Ovary (tissue), 9 donors: Measurements from ENCODE around the gene SURF2. TPM values are rescaled to one million over a fixed set of nuclear protein-coding genes. Genes with fewer than 3 reads are reported as not detected.

Source experiments
- DNase-seq, 5 donors: peaks; one replicate each; pipeline ENCODE4 v3.0.0-alpha.2; 2019 to 2020
- H3K27ac ChIP-seq, 2 donors: fragments of 200-600 bp; one replicate each; pipeline versions ENCODE4 v1.5.1 to v1.8.0; 2019 to 2022
- H3K27me3 ChIP-seq: fragments of 200-600 bp; one replicate; pipeline ENCODE4 v1.8.0; 2022
- H3K36me3 ChIP-seq: fragments of 200-600 bp; sonication (generic); one replicate; pipeline ENCODE4 v1.5.1; 2019
- H3K4me1 ChIP-seq: one replicate; pipeline ENCODE4 v1.8.1; 2013; ENCODE audit warnings: mild to moderate bottlenecking, moderate library complexity; ENCODE audit not compliant: insufficient read depth
- H3K4me3 ChIP-seq: fragments of 200-600 bp; sonication (generic); one replicate; pipeline ENCODE4 v1.5.1; 2017
- H3K9me3 ChIP-seq, 2 donors: fragments of 200-600 bp in 1 of 2; sonication (generic) in 1 of 2; one replicate each; pipeline versions ENCODE4 v1.5.1 to v1.8.1; 2013 to 2019; ENCODE audit warnings: mild to moderate bottlenecking in 1 of 2, moderate library complexity in 1 of 2
- EP300 ChIP-seq: sonication (generic); formaldehyde crosslinking; IDR thresholded peaks from one replicate; pipeline ENCODE4 v1.6.1; 2017; ENCODE audit warnings: antibody characterized with exemption
- POLR2A ChIP-seq: fragments of 450-650 bp; IDR thresholded peaks from one replicate; pipeline ENCODE4 v1.6.1; 2017; ENCODE audit warnings: antibody characterized with exemption, mild to moderate bottlenecking, moderate library complexity
- WGBS, 3 donors: extraction: QIAGEN DNeasy Blood & Tissue Kit in 1 of 3; methylation state at CpG; one replicate each; pipeline versions ENCODE4 v1.1.5 to v1.1.7; 2013 to 2017; 5-methylcytosine and 5-hydroxymethylcytosine counted together
- intact Hi-C, 4 donors: fragments of 100-400 bp; cut with DNase I; formaldehyde crosslinking; loops; one replicate each; pipeline versions ENCODE4 v1.11.0 to v1.15.1; 2022 to 2023
- polyA plus RNA-seq, 2 donors: library from polyadenylated mRNA; stranded (reverse); fragments of 200-250 nt in 1 of 2; fragments of 350-450 nt in 1 of 2; fragmentation: Illumina TruSeq in 1 of 2; extraction: RNeasy Lipid Tissue Mini Kit (QIAGEN cat#74804) in 1 of 2; gene quantifications; one replicate each; pipeline ENCODE4 v1.2.3, GENCODE V29; 2013 to 2014
- total RNA-seq, 7 donors: library from RNA; depleted of rRNA in 2 of 7; stranded (reverse); fragments of >200 nt in 2 of 7; fragmentation: NEBNext Ultra II Directional in 3 of 7; extraction: Animal tissue kit (Norgen Biotek cat#: 25700) in 3 of 7; gene quantifications; one replicate each; pipeline versions ENCODE4 v1.1.0 to v1.2.4, GENCODE V29; 2016 to 2023
- TF ChIP-seq, protein P1 (sequence below), 3 donors: fragments of 450-650 bp in 2 of 3; fragments of 200-600 bp in 1 of 3; IDR thresholded peaks; one replicate each; pipeline versions ENCODE4 v1.5.1 to v1.8.0; 2016 to 2022; ENCODE audit warnings: antibody characterized with exemption in 3 of 3, mild to moderate bottlenecking in 1 of 3
- donor health status: DM: no; HTN: no; CAD: no; lungs with moderate emphysema.
- donor health status: DM: no; HTN: no; CAD: no.
- donor health status: Bipolar disorder and iron deficiency.
- donor health status: DM: yes; HTN: yes; CAD: no.
- donor health status: DM: no; HTN: no; CAD: no.
- donor health status: DM: yes; HTN: yes; CAD: no.

The SURF2 gene
- total and polyA plus RNA-seq, 9 donors: 8.6 to 30.4 (median 15.8) TPM

DNA sequence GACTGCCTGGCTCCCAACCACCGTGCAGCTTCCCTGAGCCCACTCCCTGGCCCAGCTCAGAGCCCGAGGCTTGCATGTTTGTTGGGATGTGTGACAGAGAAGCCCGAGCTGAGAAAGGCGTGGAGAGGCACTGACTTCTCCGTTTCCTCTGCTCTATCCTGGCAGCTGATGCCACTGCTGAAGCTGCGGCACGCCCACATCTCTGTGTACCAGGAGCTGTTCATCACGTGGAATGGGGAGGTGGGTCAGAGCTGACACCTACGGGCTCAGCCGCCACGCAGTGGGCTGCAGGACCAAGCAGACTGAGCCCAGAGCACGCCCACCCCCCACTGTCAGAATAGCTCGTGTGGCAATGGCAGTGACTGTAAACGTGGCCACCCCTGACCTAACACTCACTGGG, 29.1 kb downstream of the SURF2 start:
- no peaks in the 10 kb centered on the region for H3K36me3 ChIP-seq
- no peaks in the 10 kb centered on the region for H3K9me3 ChIP-seq
- H3K27me3 ChIP-seq: no peaks in the 10 kb centered on the region
- H3K27ac ChIP-seq: no peak overlapping the region
- H3K4me1 ChIP-seq: no peaks in the 10 kb centered on the region
- intact Hi-C loops: no loop called here
- no peak for DNase-seq
- TF ChIP-seq POLR2A (no peak), EP300 (no peak)
- TF ChIP-seq, protein P1, sequence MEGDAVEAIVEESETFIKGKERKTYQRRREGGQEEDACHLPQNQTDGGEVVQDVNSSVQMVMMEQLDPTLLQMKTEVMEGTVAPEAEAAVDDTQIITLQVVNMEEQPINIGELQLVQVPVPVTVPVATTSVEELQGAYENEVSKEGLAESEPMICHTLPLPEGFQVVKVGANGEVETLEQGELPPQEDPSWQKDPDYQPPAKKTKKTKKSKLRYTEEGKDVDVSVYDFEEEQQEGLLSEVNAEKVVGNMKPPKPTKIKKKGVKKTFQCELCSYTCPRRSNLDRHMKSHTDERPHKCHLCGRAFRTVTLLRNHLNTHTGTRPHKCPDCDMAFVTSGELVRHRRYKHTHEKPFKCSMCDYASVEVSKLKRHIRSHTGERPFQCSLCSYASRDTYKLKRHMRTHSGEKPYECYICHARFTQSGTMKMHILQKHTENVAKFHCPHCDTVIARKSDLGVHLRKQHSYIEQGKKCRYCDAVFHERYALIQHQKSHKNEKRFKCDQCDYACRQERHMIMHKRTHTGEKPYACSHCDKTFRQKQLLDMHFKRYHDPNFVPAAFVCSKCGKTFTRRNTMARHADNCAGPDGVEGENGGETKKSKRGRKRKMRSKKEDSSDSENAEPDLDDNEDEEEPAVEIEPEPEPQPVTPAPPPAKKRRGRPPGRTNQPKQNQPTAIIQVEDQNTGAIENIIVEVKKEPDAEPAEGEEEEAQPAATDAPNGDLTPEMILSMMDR (IDR thresholded peaks at IDR 0.05): no peak
- WGBS, 3 donors: 84 to 87% (median 86%) methylated on average over 14 of the region's 14 CpGs
- H3K4me3 ChIP-seq: no peak overlapping the region

DNA sequence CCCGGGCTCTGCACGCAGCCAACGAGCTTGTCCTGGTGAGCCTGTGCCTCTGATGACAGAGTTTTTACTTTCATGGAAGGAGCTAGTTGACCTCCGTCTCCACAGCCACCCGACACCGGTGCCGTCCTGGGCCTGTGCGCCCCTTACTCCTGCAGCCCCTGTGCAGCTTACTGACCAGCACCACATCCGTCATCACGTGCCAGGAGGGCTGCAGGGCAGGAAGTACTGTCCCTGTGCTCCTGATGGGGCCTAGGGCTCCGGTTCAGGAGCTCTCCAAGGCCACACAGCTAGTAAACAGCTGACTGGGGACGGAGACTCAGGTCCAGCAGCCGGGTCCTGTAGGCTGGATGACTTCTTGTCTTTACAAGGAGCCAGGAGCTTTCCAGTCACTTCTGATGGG, 30.0 kb downstream of the SURF2 start:
- no peaks in the 10 kb centered on the region for H3K36me3 ChIP-seq
- TF ChIP-seq POLR2A (no peak), EP300 (no peak)
- TF ChIP-seq, protein P1 (IDR thresholded peaks at IDR 0.05): no peak

DNA sequence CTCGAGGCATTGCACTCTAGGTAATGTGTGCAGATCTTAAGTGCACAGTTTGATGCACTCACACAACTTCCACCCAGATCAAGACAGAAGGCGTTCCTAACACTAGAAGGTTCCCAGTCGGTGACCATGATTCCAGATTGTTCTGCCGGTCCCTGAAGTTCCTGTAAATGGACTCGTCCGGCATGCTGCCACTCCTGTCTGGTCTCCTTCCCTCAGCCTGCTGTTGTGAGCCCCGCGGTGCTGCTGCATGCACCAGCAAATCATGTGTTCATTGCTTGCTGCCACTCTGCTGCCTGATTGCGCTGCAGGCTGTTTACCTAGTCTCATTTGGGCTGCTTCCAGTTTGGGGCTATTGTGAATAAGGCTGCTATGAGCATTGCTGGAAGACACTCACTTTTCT, 31.3 kb downstream of the SURF2 start:
- 80 to 86% (median 82%) methylated on average over 9 of the region's 9 CpGs for WGBS, 3 donors
- H3K36me3 ChIP-seq: no peaks in the 10 kb centered on the region

More for the DNA sequence above, 30.0 kb downstream of the SURF2 start:
- Histone ChIP-seq H3K4me3 (no peak overlapping the region), H3K9me3 (no peaks in the 10 kb centered on the region), H3K4me1 (no peaks in the 10 kb centered on the region), H3K27me3 (no peaks in the 10 kb centered on the region), H3K27ac (no peak overlapping the region)
- intact Hi-C loops: no loop called here
- WGBS, 3 donors: 77 to 79% (median 78%) methylated on average over 13 of the region's 13 CpGs
- DNase-seq: no peak

DNA sequence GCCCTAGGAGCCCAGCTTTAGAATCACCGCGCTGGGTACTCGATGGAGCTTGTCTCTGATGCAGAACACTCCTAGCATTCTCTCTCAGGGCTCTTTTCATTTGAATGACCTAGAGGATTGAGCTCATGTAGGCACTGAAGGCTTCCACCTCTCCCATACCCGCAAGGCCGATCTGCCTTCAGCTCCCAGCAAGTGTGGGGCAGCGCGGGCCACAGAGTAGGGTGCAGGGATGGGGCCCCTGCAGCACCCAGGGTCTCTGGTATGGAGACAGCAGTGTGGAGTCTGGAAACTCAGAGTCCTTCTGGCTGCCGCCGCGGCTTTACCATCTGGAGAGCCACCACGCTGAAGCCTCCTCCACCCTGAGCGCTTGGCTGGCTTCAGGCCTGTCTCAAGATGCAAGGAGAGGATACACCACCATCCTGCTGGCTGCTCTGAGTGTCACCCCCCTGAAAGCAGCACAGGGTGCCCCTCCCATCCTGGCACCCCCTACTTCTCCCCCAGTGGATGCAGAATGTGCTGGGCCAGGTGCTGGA, 32.7 kb downstream of the SURF2 start:
- Histone ChIP-seq H3K27me3 (no peaks in the 10 kb centered on the region), H3K4me1 (no peaks in the 10 kb centered on the region), H3K9me3 (no peaks in the 10 kb centered on the region), H3K27ac (no peak overlapping the region), H3K4me3 (no peak overlapping the region), H3K36me3 (no peaks in the 10 kb centered on the region)
- intact Hi-C loops: no loop called here
- no peak for DNase-seq
- WGBS, 3 donors: 88 to 97% (median 95%) methylated on average over 12 of the region's 12 CpGs
- TF ChIP-seq POLR2A: no peak
- TF ChIP-seq, protein P1 (IDR thresholded peaks at IDR 0.05): no peak
- no peak for TF ChIP-seq EP300

More for the DNA sequence above, 31.3 kb downstream of the SURF2 start:
- Histone ChIP-seq H3K9me3 (no peaks in the 10 kb centered on the region), H3K4me3 (no peak overlapping the region), H3K27ac (no peak overlapping the region), H3K27me3 (no peaks in the 10 kb centered on the region), H3K4me1 (no peaks in the 10 kb centered on the region)
- TF ChIP-seq POLR2A (no peak), EP300 (no peak)
- TF ChIP-seq, protein P1 (IDR thresholded peaks at IDR 0.05): no peak
- no peak for DNase-seq
- intact Hi-C loops: no loop called here
